Bronchial epithelial cell (primary cell): Measurements from ENCODE around the gene SUSD5. TPM values are rescaled to one million over a fixed set of nuclear protein-coding genes. Genes with fewer than 3 reads are reported as not detected.
"Not testable (repeated sequence)": the region's sequence is repeated elsewhere in the genome, so short reads cannot be mapped to it uniquely, and the experiment has no call there.

Experiments used
- DNase-seq: peaks from one replicate; pipeline ENCODE4 v3.0.0-alpha.2; 2010; ENCODE audit warnings: low read depth
- FAIRE-seq: peaks from 2 replicates; lab custom pipeline; 2011; peaks lifted over from hg19 to GRCh38; lab: Jason Lieb, UNC
- H3K27me3 ChIP-seq: 2 replicates; pipeline ENCODE4 v1.5.1; 2011; ENCODE audit warnings: low read length; ENCODE audit not compliant: control insufficient read depth, insufficient read depth
- H3K36me3 ChIP-seq: 2 replicates; pipeline ENCODE4 v1.5.1; 2011; ENCODE audit warnings: low read length; ENCODE audit not compliant: control insufficient read depth, insufficient read depth
- H3K4me3 ChIP-seq: 2 replicates; pipeline ENCODE4 v1.5.1; 2011; ENCODE audit warnings: mild to moderate bottlenecking, low read depth, low read length, control low read depth
- CTCF ChIP-seq: IDR thresholded peaks from 2 replicates; pipeline ENCODE4 v1.5.1; 2011; ENCODE audit warnings: mild to moderate bottlenecking, moderate library complexity, low read length, control low read depth, inconsistent platforms; ENCODE audit not compliant: insufficient read depth, severe bottlenecking
- total RNA-seq: library from RNA; depleted of rRNA; stranded (reverse); fragments of >200 nt; gene quantifications from 2 replicates; pipeline ENCODE4 v1.2.1, GENCODE V29; 2014

SUSD5 gene
- total RNA-seq, 1 donor from 2014 or later, result not detected

DNA sequence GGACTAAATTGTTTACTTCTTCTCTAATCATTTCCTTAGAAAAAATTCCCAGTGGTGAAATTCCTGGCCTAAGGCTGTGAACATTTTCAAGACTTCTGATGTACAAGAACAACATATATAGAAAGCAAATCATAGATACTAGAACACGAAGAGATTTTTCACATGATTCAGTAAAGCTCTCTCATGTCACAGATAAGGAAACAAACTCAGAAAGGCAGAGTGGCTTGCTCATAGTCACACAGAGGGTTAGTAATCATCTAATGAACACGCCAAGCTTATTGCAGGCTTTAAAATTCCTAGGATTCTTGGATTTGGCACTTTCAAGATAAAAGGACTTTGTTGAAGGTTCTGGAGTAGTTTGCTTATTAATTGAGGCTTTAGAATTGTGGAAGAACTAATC is 78.6 kb downstream of the SUSD5 start:
- Histone ChIP-seq H3K4me3 (no peak overlapping the region), H3K36me3 (peaks cover 4% of the 10 kb centered on the region), H3K27me3 (no peaks in the 10 kb centered on the region)
- DNase-seq, result peak; percentile 64
- TF ChIP-seq CTCF, result no peak
- FAIRE-seq, result no peak

- FAIRE-seq, H3K36me3 ChIP-seq, DNase-seq, H3K4me3 ChIP-seq, H3K27me3 ChIP-seq: not testable (repeated sequence)
Observed at GRCh38 chr3:33139006-33139623, 79.5 kb downstream of the SUSD5 start.

DNA sequence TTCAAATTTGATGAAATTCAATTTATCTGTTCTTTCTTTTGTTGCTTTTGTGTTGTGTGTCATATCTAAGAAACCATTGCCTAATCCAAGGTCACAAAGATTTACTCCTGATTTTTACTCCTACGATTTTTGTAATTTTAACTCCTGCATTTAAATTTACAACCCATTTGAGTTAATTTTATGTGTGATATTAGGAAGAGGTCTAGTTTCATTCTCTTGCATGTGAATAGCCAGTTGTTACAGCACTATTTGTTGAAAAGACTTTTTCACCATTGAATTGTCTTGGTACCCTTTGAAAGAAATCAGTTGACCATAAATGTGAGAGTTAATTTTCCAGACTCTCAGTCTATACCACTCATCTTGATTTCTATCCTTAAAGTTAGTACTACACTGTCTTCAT is 80.9 kb downstream of the SUSD5 start:
- DNase-seq (no peak), FAIRE-seq (no peak)
- TF ChIP-seq CTCF, result no peak
- no peak overlapping the region for H3K4me3 ChIP-seq
- H3K36me3 ChIP-seq, result peaks cover 11% of the 10 kb centered on the region
- H3K27me3 ChIP-seq, result no peaks in the 10 kb centered on the region

DNA sequence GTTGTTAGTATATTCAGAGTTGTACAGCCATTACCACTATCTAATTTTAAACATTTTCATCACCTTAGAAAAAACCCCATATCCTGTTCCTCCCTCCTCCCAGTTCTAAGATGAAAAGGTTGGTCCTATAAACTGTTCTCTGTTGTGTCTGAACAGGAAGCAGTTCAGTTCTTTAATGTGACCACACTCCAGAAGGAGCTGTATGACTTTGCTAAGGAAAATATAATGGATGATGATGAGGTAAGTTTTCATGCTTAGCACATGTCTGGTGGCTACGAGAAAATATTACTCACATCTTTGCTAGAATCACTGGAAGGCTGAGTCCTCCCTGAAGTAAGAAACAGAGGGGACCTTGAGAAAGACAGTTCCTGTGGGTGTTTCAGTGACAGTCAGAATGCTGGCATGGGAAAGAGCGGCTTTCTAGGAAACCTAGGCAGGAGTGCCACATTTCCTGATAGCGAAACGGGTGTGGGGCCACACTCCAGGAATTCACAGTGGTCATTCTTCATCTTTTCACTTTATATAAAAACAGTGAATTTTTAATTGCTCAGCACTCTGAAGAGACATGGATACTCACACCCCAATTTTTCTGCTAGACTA is 84.5 kb downstream of the SUSD5 start:
- FAIRE-seq, result no peak
- no peaks in the 10 kb centered on the region for H3K27me3 ChIP-seq
- peak; percentile 68 for DNase-seq
- peaks cover 23% of the 10 kb centered on the region for H3K36me3 ChIP-seq
- no peak overlapping the region for H3K4me3 ChIP-seq
- TF ChIP-seq CTCF, result no peak

- FAIRE-seq, result no peak
- TF ChIP-seq CTCF, result no peak
- DNase-seq, result no peak
- Histone ChIP-seq H3K36me3 (peaks cover 23% of the 10 kb centered on the region), H3K4me3 (no peak overlapping the region), H3K27me3 (no peaks in the 10 kb centered on the region)
Observed at GRCh38 chr3:33132019-33132360, 86.6 kb downstream of the SUSD5 start.

- H3K36me3 ChIP-seq, result peaks cover 23% of the 10 kb centered on the region
Observed at GRCh38 chr3:33131331-33132018, 87.1 kb downstream of the SUSD5 start.

More at GRCh38 chr3:33131331-33132018, 87.1 kb downstream of the SUSD5 start:
- DNase-seq (peak; percentile 66), FAIRE-seq (no peak)
- Histone ChIP-seq H3K4me3 (no peak overlapping the region), H3K27me3 (no peaks in the 10 kb centered on the region)
- TF ChIP-seq CTCF, result peak; percentile 55
